H9 (cell line): ENCODE data around the gene GNGT2. TPM values are rescaled to one million over a fixed set of nuclear protein-coding genes. Genes with fewer than 3 reads are reported as not detected.
"Not testable (repeated sequence)": the region's sequence is repeated elsewhere in the genome, so short reads cannot be mapped to it uniquely, and the experiment has no call there.

ENCODE experiments used
- DNase-seq: peaks from one replicate; pipeline ENCODE4 v3.0.0-alpha.2; 2017
- H2AFZ ChIP-seq: one replicate; pipeline ENCODE4 v1.6.1; 2013; ENCODE audit warnings: mild to moderate bottlenecking, low read length, control low read depth, moderate library complexity
- H2AK5ac ChIP-seq: 2 replicates; pipeline ENCODE4 v1.6.1; 2013; ENCODE audit warnings: low read length, control low read depth, mixed read lengths; ENCODE audit not compliant: insufficient read length
- H2BK120ac ChIP-seq: one replicate; pipeline ENCODE4 v1.6.1; 2013; ENCODE audit warnings: low read depth, mild to moderate bottlenecking, low read length, control low read depth, inconsistent platforms; ENCODE audit not compliant: poor library complexity, severe bottlenecking
- H2BK12ac ChIP-seq: 2 replicates; pipeline ENCODE4 v1.6.1; 2013; ENCODE audit warnings: low read length, control low read depth, mixed read lengths, low read depth; ENCODE audit not compliant: insufficient read length
- H2BK15ac ChIP-seq: 2 replicates; pipeline ENCODE4 v1.6.1; 2013; ENCODE audit warnings: low read depth, low read length, control low read depth
- H2BK20ac ChIP-seq: one replicate; pipeline ENCODE4 v1.6.1; 2013; ENCODE audit warnings: low read depth, mild to moderate bottlenecking, low read length, control low read depth, inconsistent platforms; ENCODE audit not compliant: poor library complexity, severe bottlenecking
- H2BK5ac ChIP-seq: 2 replicates; pipeline ENCODE4 v1.6.1; 2013; ENCODE audit warnings: low read length, control low read depth, mixed read lengths; ENCODE audit not compliant: insufficient read length
- H3K14ac ChIP-seq: 2 replicates; pipeline ENCODE4 v1.6.1; 2013; ENCODE audit warnings: low read length, control low read depth; ENCODE audit not compliant: insufficient read depth
- H3K18ac ChIP-seq: 2 replicates; pipeline ENCODE4 v1.6.1; 2013; ENCODE audit warnings: low read depth, mild to moderate bottlenecking, mixed read lengths, low read length, control low read depth; ENCODE audit not compliant: insufficient read length
- H3K23ac ChIP-seq: 2 replicates; pipeline ENCODE4 v1.6.1; 2013; ENCODE audit warnings: low read length, control low read depth, mixed read lengths, low read depth; ENCODE audit not compliant: insufficient read length
- H3K23me2 ChIP-seq: 2 replicates; pipeline ENCODE4 v1.6.1; 2013; ENCODE audit warnings: low read depth, mild to moderate bottlenecking, mixed read lengths, low read length, control low read depth; ENCODE audit not compliant: insufficient read length, poor library complexity, severe bottlenecking
- H3K27ac ChIP-seq: 2 replicates; pipeline ENCODE4 v1.5.1; 2013; ENCODE audit warnings: low read length, control low read depth, mixed read lengths, low read depth; ENCODE audit not compliant: insufficient read length
- H3K27me3 ChIP-seq: 2 replicates; pipeline ENCODE4 v1.6.1; 2013; ENCODE audit warnings: low read length, control low read depth, inconsistent platforms; ENCODE audit not compliant: insufficient read depth
- H3K4ac ChIP-seq: 2 replicates; pipeline ENCODE4 v1.6.1; 2013; ENCODE audit warnings: low read depth, mild to moderate bottlenecking, control low read depth, inconsistent platforms, low read length, moderate library complexity
- H3K4me1 ChIP-seq: 2 replicates; pipeline ENCODE4 v1.6.1; 2013; ENCODE audit warnings: low read length, control low read depth, inconsistent platforms; ENCODE audit not compliant: insufficient read depth
- H3K4me2 ChIP-seq: 2 replicates; pipeline ENCODE4 v1.6.1; 2013; ENCODE audit warnings: low read length, control low read depth, mixed read lengths; ENCODE audit not compliant: insufficient read length, insufficient read depth
- H3K56ac ChIP-seq: 2 replicates; pipeline ENCODE4 v1.6.1; 2013; ENCODE audit warnings: low read depth, mild to moderate bottlenecking, mixed read lengths, low read length, control low read depth; ENCODE audit not compliant: insufficient read length
- H3K79me1 ChIP-seq: 2 replicates; pipeline ENCODE4 v1.6.1; 2013; ENCODE audit warnings: low read depth, mild to moderate bottlenecking, moderate library complexity, low read length, control low read depth, inconsistent platforms; ENCODE audit not compliant: insufficient read depth, poor library complexity, severe bottlenecking
- H3K79me2 ChIP-seq: 2 replicates; pipeline ENCODE4 v1.6.1; 2013; ENCODE audit warnings: low read length, control low read depth, inconsistent platforms; ENCODE audit not compliant: insufficient read depth
- H3K9ac ChIP-seq: 2 replicates; pipeline ENCODE4 v1.6.1; 2013; ENCODE audit warnings: low read length, control low read depth, mixed read lengths; ENCODE audit not compliant: insufficient read length; ENCODE audit errors: extremely low read depth
- H3K9me3 ChIP-seq: one replicate; pipeline ENCODE4 v1.6.1; 2013; ENCODE audit warnings: low read depth, low read length, inconsistent platforms; ENCODE audit not compliant: control insufficient read depth
- H3T11ph ChIP-seq: one replicate; pipeline ENCODE4 v1.6.1; 2013; ENCODE audit warnings: mild to moderate bottlenecking, low read length, control low read depth, inconsistent platforms
- H4K20me1 ChIP-seq: one replicate; pipeline ENCODE4 v1.6.1; 2013; ENCODE audit not compliant: control insufficient read depth, insufficient read length, insufficient read depth
- H4K5ac ChIP-seq: 2 replicates; pipeline ENCODE4 v1.6.1; 2013; ENCODE audit warnings: low read depth, mild to moderate bottlenecking, mixed read lengths, low read length, control low read depth; ENCODE audit not compliant: insufficient read length
- H4K8ac ChIP-seq: replicated peaks from 2 replicates; pipeline ENCODE4 v1.6.1; 2013; ENCODE audit warnings: low read length, control low read depth, mixed read lengths, low read depth; ENCODE audit not compliant: insufficient read length
- H4K91ac ChIP-seq: 2 replicates; pipeline ENCODE4 v1.6.1; 2013; ENCODE audit warnings: low read depth, mild to moderate bottlenecking, moderate library complexity, mixed read lengths, low read length, control low read depth; ENCODE audit not compliant: insufficient read length
- H3K27ac Mint-ChIP-seq, 3 experiments: 2 replicates in 2 of 3; 3 replicates in 1 of 3; pipeline ENCODE4 v1.8.0; 2020 to 2021; ENCODE audit warnings: mixed read lengths in 3 of 3, mild to moderate bottlenecking in 1 of 3, moderate library complexity in 1 of 3
- H3K27me3 Mint-ChIP-seq: 2 replicates; pipeline ENCODE4 v1.8.0; 2021; ENCODE audit warnings: low read depth, mild to moderate bottlenecking, moderate library complexity, mixed read lengths
- H3K36me3 Mint-ChIP-seq, 3 experiments: 2 replicates in 2 of 3; 3 replicates in 1 of 3; pipeline ENCODE4 v1.8.0; 2020 to 2021; ENCODE audit warnings: low read depth in 3 of 3, mixed read lengths in 3 of 3; ENCODE audit not compliant: insufficient read depth in 1 of 3
- H3K4me1 Mint-ChIP-seq, 2 experiments: 2 replicates each; pipeline ENCODE4 v1.8.0; 2020; ENCODE audit warnings: mixed read lengths in 2 of 2
- H3K4me3 Mint-ChIP-seq, 2 experiments: 2 replicates in 1 of 2; 3 replicates in 1 of 2; pipeline ENCODE4 v1.8.0; 2020 to 2021; ENCODE audit warnings: mild to moderate bottlenecking in 2 of 2, mixed read lengths in 2 of 2, moderate library complexity in 1 of 2
- H3K9me3 Mint-ChIP-seq, 2 experiments: 2 replicates in 1 of 2; 3 replicates in 1 of 2; pipeline ENCODE4 v1.8.0; 2020; ENCODE audit warnings: mild to moderate bottlenecking in 2 of 2, mixed read lengths in 2 of 2, moderate library complexity in 1 of 2
- total RNA-seq: library from RNA; stranded (reverse); gene quantifications from 2 replicates; pipeline ENCODE4 v1.2.1, GENCODE V29; 2021

The GNGT2 gene
- total RNA-seq, 1 experiment from 2014 or later, result 0.42 TPM

DNA sequence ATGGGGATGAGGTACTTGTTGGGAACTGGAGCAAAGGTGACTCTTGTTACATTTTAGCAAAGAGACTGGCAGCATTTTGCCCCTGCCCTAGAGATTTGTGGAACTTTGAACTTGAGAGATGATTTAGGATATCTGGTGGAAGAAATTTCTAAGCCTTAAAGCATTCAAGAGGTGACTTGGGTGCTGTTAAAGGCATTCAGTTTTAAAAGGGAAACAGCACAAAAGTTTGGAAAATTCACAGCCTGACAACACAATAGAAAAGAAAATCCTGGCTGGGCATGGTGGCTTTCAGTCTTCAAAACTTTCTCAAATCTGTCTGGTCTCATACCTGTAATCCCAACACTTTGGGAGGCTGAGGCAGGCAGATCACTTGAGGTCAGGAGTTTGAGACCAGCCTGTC lies 25.9 kb downstream of the GNGT2 start:
- H2BK15ac ChIP-seq, H3K4me2 ChIP-seq, H3K56ac ChIP-seq, H3K27ac Mint-ChIP-seq, H3K9me3 ChIP-seq, H3K4ac ChIP-seq, H3K79me2 ChIP-seq, DNase-seq, H2BK12ac ChIP-seq, H2BK20ac ChIP-seq, H3K79me1 ChIP-seq, H3K27me3 ChIP-seq, H2BK5ac ChIP-seq, H4K5ac ChIP-seq, H2BK120ac ChIP-seq, H4K8ac ChIP-seq, H3K4me3 Mint-ChIP-seq, H4K20me1 ChIP-seq, H3K4me1 ChIP-seq, H3K4me1 Mint-ChIP-seq, H3T11ph ChIP-seq, H2AK5ac ChIP-seq, H3K18ac ChIP-seq, H3K27ac ChIP-seq, H2AFZ ChIP-seq, H4K91ac ChIP-seq, H3K9ac ChIP-seq, H3K14ac ChIP-seq, H3K23me2 ChIP-seq, H3K23ac ChIP-seq: not testable (repeated sequence)
- Mint-ChIP-seq H3K27me3 (peaks cover 12% of the 10 kb centered on the region), H3K9me3 (peaks cover 25 to 28% of the 10 kb centered on the region in 2 experiments), H3K36me3 (peaks cover 10 to 23% (median 13%) of the 10 kb centered on the region in 3 experiments)
